Hepatocyte (in vitro differentiated cells): ENCODE measurements around the gene IFNA4. TPM values are rescaled to one million over a fixed set of nuclear protein-coding genes. Genes with fewer than 3 reads are reported as not detected.

Experiments
- DNase-seq: peaks from one replicate; pipeline ENCODE4 v3.0.0-alpha.2; 2016; ENCODE audit warnings: low spot score
- H2AFZ ChIP-seq: fragments of 200-600 bp; sonication (generic); 2 replicates; pipeline ENCODE4 v1.6.0; 2016; ENCODE audit warnings: antibody characterized with exemption, mild to moderate bottlenecking
- H3K27ac ChIP-seq: fragments of 200-600 bp; sonication (generic); 2 replicates; pipeline ENCODE4 v1.5.1; 2016; ENCODE audit warnings: mild to moderate bottlenecking
- H3K27me3 ChIP-seq: fragments of 200-600 bp; sonication (generic); 2 replicates; pipeline ENCODE4 v1.6.1; 2016
- H3K36me3 ChIP-seq: fragments of 200-600 bp; sonication (generic); replicated peaks from 2 replicates; pipeline ENCODE4 v1.5.1; 2016; ENCODE audit warnings: low read depth; ENCODE audit not compliant: insufficient read depth
- H3K4me1 ChIP-seq: fragments of 200-600 bp; sonication (generic); 2 replicates; pipeline ENCODE4 v1.5.1; 2016; ENCODE audit warnings: mild to moderate bottlenecking, moderate library complexity; ENCODE audit not compliant: insufficient read depth
- H3K4me2 ChIP-seq: fragments of 200-600 bp; sonication (generic); 2 replicates; pipeline ENCODE4 v1.6.0; 2016
- H3K4me3 ChIP-seq: fragments of 200-600 bp; sonication (generic); 2 replicates; pipeline ENCODE4 v1.5.1; 2016; ENCODE audit warnings: mild to moderate bottlenecking
- H3K79me2 ChIP-seq: fragments of 200-600 bp; sonication (generic); 2 replicates; pipeline ENCODE4 v1.6.0; 2017; ENCODE audit warnings: mild to moderate bottlenecking
- H3K9me2 ChIP-seq: fragments of 200-600 bp; sonication (generic); replicated peaks from 2 replicates; pipeline ENCODE4 v1.6.0; 2017; ENCODE audit warnings: mild to moderate bottlenecking; ENCODE audit not compliant: insufficient read depth
- H3K9me3 ChIP-seq: fragments of 200-600 bp; sonication (generic); 2 replicates; pipeline ENCODE4 v1.5.1; 2016; ENCODE audit warnings: low read depth, mild to moderate bottlenecking
- H4K20me1 ChIP-seq: fragments of 200-600 bp; sonication (generic); 2 replicates; pipeline ENCODE4 v1.6.0; 2016; ENCODE audit warnings: mild to moderate bottlenecking; ENCODE audit not compliant: insufficient read depth, poor library complexity, severe bottlenecking
- EZH2 ChIP-seq: fragments of 200-600 bp; sonication (generic); IDR thresholded peaks from 2 replicates; pipeline ENCODE4 v1.6.1; 2016; ENCODE audit warnings: antibody characterized with exemption, mild to moderate bottlenecking, borderline replicate concordance
- EZH2phosphoT487 ChIP-seq: fragments of 200-600 bp; sonication (generic); IDR thresholded peaks from one replicate; pipeline ENCODE4 v1.6.1; 2018; ENCODE audit warnings: antibody characterized with exemption, mild to moderate bottlenecking, low read depth, moderate library complexity; ENCODE audit not compliant: unreplicated experiment, severe bottlenecking
- WGBS: methylation state at CpG from one replicate; pipeline ENCODE4 v1.1.6; 2016; ENCODE audit warnings: low lambda C conversion rate; ENCODE audit errors: missing lambda C conversion rate; 5-methylcytosine and 5-hydroxymethylcytosine counted together
- polyA plus RNA-seq: library from polyadenylated mRNA; unstranded; fragments of >200 nt; fragmentation: Nextera tagmentation; extraction: Ambion mirVana; gene quantifications from 2 replicates; pipeline ENCODE4 v1.2.1, GENCODE V29; 2016
- total RNA-seq: library from RNA; depleted of rRNA; stranded (reverse); fragments of >200 nt; gene quantifications from 2 replicates; pipeline ENCODE4 v1.2.3, GENCODE V29; 2014
- TF ChIP-seq, protein P1 (sequence below): fragments of 200-600 bp; sonication (generic); IDR thresholded peaks from 2 replicates; pipeline ENCODE4 v1.5.1; 2016; ENCODE audit warnings: antibody characterized with exemption, mild to moderate bottlenecking; ENCODE audit not compliant: poor library complexity

Gene IFNA4
- total and polyA plus RNA-seq, 2 experiments from 2014 or later, result not detected

DNA sequence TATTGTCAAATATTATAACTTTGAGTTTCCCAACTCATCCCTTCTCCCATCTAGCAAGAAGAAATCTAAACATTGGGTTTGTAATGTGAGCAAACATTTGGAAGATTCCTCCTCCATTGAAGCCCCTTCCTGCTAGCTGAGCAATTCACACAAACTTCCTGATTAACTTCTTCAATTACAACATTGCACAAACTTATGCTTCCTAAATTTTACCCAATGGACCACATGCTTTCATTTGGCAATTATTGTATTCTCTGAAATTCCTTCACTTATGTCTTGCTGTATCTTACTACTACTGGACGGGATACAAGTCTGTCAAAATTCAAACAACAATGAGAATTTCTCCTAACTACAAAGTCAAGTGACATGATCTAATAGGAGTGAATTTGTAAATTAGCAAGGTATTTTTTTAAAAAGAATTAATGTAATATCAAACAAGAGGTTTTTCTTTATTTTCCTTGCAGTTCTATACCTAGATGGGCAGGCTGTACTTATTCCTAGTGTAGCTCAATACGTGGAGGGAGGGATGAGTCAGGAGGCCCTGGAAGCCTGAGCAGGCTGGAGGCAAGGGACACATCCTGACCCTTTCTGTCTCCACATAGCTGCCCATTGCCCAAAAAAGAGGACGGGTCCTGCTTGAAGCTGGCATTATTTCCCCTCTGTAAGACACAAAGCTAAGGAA lies 33.9 kb downstream of the IFNA4 start:
- 54% methylated on average over 3 of the region's 3 CpGs for WGBS
- H3K79me2 ChIP-seq, result no peaks in the 10 kb centered on the region
- DNase-seq, result no peak
- H2AFZ ChIP-seq, result peak overlapping the region; percentile 25
- H3K9me3 ChIP-seq, result no peaks in the 10 kb centered on the region
- H4K20me1 ChIP-seq, result no peaks in the 10 kb centered on the region
- TF ChIP-seq, protein P1, sequence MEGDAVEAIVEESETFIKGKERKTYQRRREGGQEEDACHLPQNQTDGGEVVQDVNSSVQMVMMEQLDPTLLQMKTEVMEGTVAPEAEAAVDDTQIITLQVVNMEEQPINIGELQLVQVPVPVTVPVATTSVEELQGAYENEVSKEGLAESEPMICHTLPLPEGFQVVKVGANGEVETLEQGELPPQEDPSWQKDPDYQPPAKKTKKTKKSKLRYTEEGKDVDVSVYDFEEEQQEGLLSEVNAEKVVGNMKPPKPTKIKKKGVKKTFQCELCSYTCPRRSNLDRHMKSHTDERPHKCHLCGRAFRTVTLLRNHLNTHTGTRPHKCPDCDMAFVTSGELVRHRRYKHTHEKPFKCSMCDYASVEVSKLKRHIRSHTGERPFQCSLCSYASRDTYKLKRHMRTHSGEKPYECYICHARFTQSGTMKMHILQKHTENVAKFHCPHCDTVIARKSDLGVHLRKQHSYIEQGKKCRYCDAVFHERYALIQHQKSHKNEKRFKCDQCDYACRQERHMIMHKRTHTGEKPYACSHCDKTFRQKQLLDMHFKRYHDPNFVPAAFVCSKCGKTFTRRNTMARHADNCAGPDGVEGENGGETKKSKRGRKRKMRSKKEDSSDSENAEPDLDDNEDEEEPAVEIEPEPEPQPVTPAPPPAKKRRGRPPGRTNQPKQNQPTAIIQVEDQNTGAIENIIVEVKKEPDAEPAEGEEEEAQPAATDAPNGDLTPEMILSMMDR, result no peak
- TF ChIP-seq EZH2 (no peak), EZH2phosphoT487 (no peak)
- no peaks in the 10 kb centered on the region for H3K27me3 ChIP-seq
- H3K27ac ChIP-seq, result no peak overlapping the region
- H3K4me1 ChIP-seq, result no peaks in the 10 kb centered on the region
- no peak overlapping the region for H3K4me3 ChIP-seq
- no peak overlapping the region for H3K4me2 ChIP-seq
- H3K36me3 ChIP-seq, result no peaks in the 10 kb centered on the region
- H3K9me2 ChIP-seq, result no peaks in the 10 kb centered on the region

DNA sequence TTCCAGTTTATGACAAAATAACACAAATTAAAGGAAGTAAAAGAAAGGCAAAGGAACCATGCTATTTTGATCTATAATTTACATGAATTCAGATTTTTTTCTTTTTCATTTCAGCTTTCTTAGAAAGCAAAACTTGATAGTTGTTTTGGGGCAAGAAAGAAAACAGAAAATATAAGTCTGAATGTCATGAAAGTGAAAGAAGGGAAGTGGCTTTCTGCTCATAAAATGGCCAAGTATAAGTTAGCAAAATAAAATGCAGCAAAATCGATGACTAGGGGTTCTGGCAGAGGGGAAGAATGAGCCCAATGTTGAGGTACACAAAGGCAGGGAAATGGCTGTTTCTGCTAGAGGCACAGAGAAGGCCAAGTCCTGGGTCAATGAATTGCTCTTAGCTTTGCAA lies 42.8 kb downstream of the IFNA4 start:
- Histone ChIP-seq H3K4me2 (no peak overlapping the region), H3K79me2 (no peaks in the 10 kb centered on the region), H3K9me3 (no peaks in the 10 kb centered on the region), H2AFZ (no peak overlapping the region), H4K20me1 (no peaks in the 10 kb centered on the region), H3K4me3 (no peak overlapping the region), H3K4me1 (no peaks in the 10 kb centered on the region), H3K36me3 (no peaks in the 10 kb centered on the region), H3K27me3 (no peaks in the 10 kb centered on the region), H3K27ac (no peak overlapping the region), H3K9me2 (no peaks in the 10 kb centered on the region)
- no peak for DNase-seq
- TF ChIP-seq EZH2 (no peak), EZH2phosphoT487 (no peak)
- TF ChIP-seq, protein P1, result no peak
- WGBS, result 90% methylated on average over 1 of the region's 1 CpG

DNA sequence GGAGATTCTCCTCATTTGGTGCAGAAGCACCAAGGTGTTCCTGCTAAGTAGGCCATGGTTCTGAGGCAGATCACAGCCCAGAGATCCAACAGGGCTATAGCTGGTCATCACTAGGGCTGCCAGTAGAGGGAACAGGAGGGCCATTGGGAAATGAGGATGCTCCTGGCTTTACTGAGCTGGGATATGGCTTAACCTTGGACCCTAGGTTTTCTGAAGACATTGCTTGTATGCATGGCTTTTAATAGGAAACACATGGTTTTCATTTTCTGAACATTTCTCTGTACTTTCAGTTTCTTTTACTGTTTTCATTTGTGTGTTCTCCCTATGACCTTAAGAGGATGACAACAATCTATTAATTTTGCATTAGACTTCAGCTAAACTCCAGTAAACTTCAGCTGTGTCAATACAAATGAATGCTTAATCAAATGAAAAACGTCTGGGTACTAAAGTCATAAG lies 45.9 kb downstream of the IFNA4 start, which contains the start of gene IFNW1:
TSS of gene IFNW1 (minus strand) at position 406 of the 456 bp plus-strand sequence. CDS start at position 144, 262 bp downstream.
- 32% methylated on average over 1 of the region's 1 CpG for whole genome bisulfite sequencing
- H3K9me2 ChIP-seq, result no peaks in the 10 kb centered on the region
- TF ChIP-seq EZH2phosphoT487, result no peak
- TF ChIP-seq, protein P1, result no peak
- no peak for TF ChIP-seq EZH2
- no peaks in the 10 kb centered on the region for H4K20me1 ChIP-seq
- H3K9me3 ChIP-seq, result no peaks in the 10 kb centered on the region
- DNase-seq, result no peak
- H2AFZ ChIP-seq, result no peak within 1 kb of the TSS
- H3K4me1 ChIP-seq, result no peaks in the 10 kb centered on the region
- H3K79me2 ChIP-seq, result no peaks in the 10 kb centered on the region
- no peaks in the 10 kb centered on the region for H3K36me3 ChIP-seq
- no peak within 1 kb of the TSS for H3K4me3 ChIP-seq
- no peaks in the 10 kb centered on the region for H3K27me3 ChIP-seq
- H3K27ac ChIP-seq, result no peak within 1 kb of the TSS
- no peak within 1 kb of the TSS for H3K4me2 ChIP-seq
